ENCODE results near the gene AMBRA1.

GRCh38 chr11:46520971-46521745 is 72.7 kb downstream of the AMBRA1 start:
- TF ChIP-seq POLR2A (IDR thresholded peaks at IDR 0.05) (no peak), CTCF (IDR thresholded peaks at IDR 0.05) (no peak)
